CD14-positive monocyte (primary cell): ENCODE results near the gene SYT7. TPM values are rescaled to one million over a fixed set of nuclear protein-coding genes. Genes with fewer than 3 reads are reported as not detected.
A peak's percentile ranks its signal among the peaks of the same experiment; 100 is the strongest.

Experiments used
- DNase-seq, 3 donors: peaks; one replicate each; pipeline ENCODE4 v3.0.0-alpha.2; 2011 to 2022
- H2AFZ ChIP-seq: 2 replicates; pipeline ENCODE4 v1.6.0; 2012; ENCODE audit warnings: mild to moderate bottlenecking, low read depth, low read length, inconsistent platforms; ENCODE audit not compliant: insufficient read depth, poor library complexity, severe bottlenecking
- H3K27ac ChIP-seq, 2 donors: 1 replicate in 1 of 2; 2 replicates in 1 of 2; pipeline ENCODE4 v1.5.1; 2012 to 2013; ENCODE audit warnings: low read length in 2 of 2, control low read depth in 1 of 2, inconsistent platforms in 1 of 2, low read depth in 1 of 2, mild to moderate bottlenecking in 1 of 2
- H3K27me3 ChIP-seq, 2 donors: one replicate each; pipeline versions ENCODE4 v1.6.0 to v1.6.1; 2011 to 2013; ENCODE audit warnings: low read length in 2 of 2; ENCODE audit not compliant: control insufficient read depth in 2 of 2, insufficient read depth in 2 of 2
- H3K36me3 ChIP-seq, 2 donors: replicated peaks in 1 of 2; 1 replicate in 1 of 2; 2 replicates in 1 of 2; pipeline versions ENCODE4 v1.5.1 to v1.6.1; 2012 to 2013; ENCODE audit warnings: low read length in 2 of 2, control low read depth in 1 of 2, inconsistent platforms in 1 of 2, mild to moderate bottlenecking in 1 of 2; ENCODE audit not compliant: insufficient read depth in 2 of 2, control insufficient read depth in 1 of 2
- H3K4me1 ChIP-seq, 2 donors: 1 replicate in 1 of 2; 2 replicates in 1 of 2; pipeline versions ENCODE4 v1.5.1 to v1.6.1; 2012 to 2013; ENCODE audit warnings: low read length in 2 of 2, control low read depth in 1 of 2, inconsistent platforms in 1 of 2, mild to moderate bottlenecking in 1 of 2, moderate library complexity in 1 of 2; ENCODE audit not compliant: insufficient read depth in 2 of 2, control insufficient read depth in 1 of 2
- H3K4me2 ChIP-seq: replicated peaks from 2 replicates; pipeline ENCODE3; 2012; ENCODE audit warnings: low read length, moderate library complexity, mild to moderate bottlenecking; ENCODE audit not compliant: poor library complexity, severe bottlenecking; ENCODE audit errors: extremely low read depth
- H3K4me3 ChIP-seq, 3 experiments: fragments of 200-600 bp in 1 of 3; sonication (generic) in 1 of 3; replicated peaks in 1 of 3; 1 replicate in 2 of 3; 2 replicates in 1 of 3; pipeline ENCODE4 v1.5.1; 2011 to 2013; ENCODE audit warnings: low read length in 3 of 3, mild to moderate bottlenecking in 3 of 3, control low read depth in 2 of 3, low read depth in 2 of 3, inconsistent platforms in 1 of 3, moderate library complexity in 1 of 3
- H3K79me2 ChIP-seq: 2 replicates; pipeline ENCODE4 v1.6.0; 2012; ENCODE audit warnings: mild to moderate bottlenecking, control low read depth, inconsistent platforms, low read length, moderate library complexity; ENCODE audit not compliant: insufficient read depth
- H3K9ac ChIP-seq: 2 replicates; pipeline ENCODE4 v1.6.0; 2017; ENCODE audit warnings: low read length, mild to moderate bottlenecking; ENCODE audit not compliant: insufficient read depth, poor library complexity, severe bottlenecking
- H3K9me3 ChIP-seq, 2 donors: replicated peaks in 1 of 2; 1 replicate in 1 of 2; 2 replicates in 1 of 2; pipeline versions ENCODE4 v1.5.1 to v1.6.1; 2012 to 2013; ENCODE audit warnings: low read length in 2 of 2, control low read depth in 1 of 2; ENCODE audit not compliant: control insufficient read depth in 1 of 2, insufficient read depth in 1 of 2
- H4K20me1 ChIP-seq: 2 replicates; pipeline ENCODE4 v1.6.0; 2012; ENCODE audit warnings: mild to moderate bottlenecking, low read length, control low read depth, moderate library complexity; ENCODE audit not compliant: insufficient read depth
- H3K27ac Mint-ChIP-seq, 7 donors: one replicate each; pipeline ENCODE4 v1.8.0; 2020; ENCODE audit warnings: mild to moderate bottlenecking in 7 of 7, mixed read lengths in 7 of 7, moderate library complexity in 6 of 7, inconsistent platforms in 2 of 7
- H3K27me3 Mint-ChIP-seq, 3 donors: one replicate each; pipeline ENCODE4 v1.8.0; 2021 to 2022; ENCODE audit warnings: low read depth in 3 of 3, mild to moderate bottlenecking in 3 of 3, mixed read lengths in 3 of 3, moderate library complexity in 3 of 3, inconsistent platforms in 1 of 3
- H3K36me3 Mint-ChIP-seq, 2 donors: one replicate each; pipeline ENCODE4 v1.8.0; 2020; ENCODE audit warnings: mixed read lengths in 2 of 2, inconsistent platforms in 1 of 2, mild to moderate bottlenecking in 1 of 2
- H3K4me1 Mint-ChIP-seq: one replicate; pipeline ENCODE4 v1.8.0; 2020; ENCODE audit warnings: mild to moderate bottlenecking, mixed read lengths
- H3K4me3 Mint-ChIP-seq, 2 donors: one replicate each; pipeline ENCODE4 v1.8.0; 2020; ENCODE audit warnings: mild to moderate bottlenecking in 2 of 2, mixed read lengths in 2 of 2, moderate library complexity in 1 of 2
- H3K9me3 Mint-ChIP-seq, 7 donors: one replicate each; pipeline ENCODE4 v1.8.0; 2020 to 2022; ENCODE audit warnings: mixed read lengths in 7 of 7, mild to moderate bottlenecking in 6 of 7, moderate library complexity in 6 of 7, inconsistent platforms in 2 of 7
- WGBS: methylation state at CpG from one replicate; pipeline ENCODE4 v1.1.5; 2013; ENCODE audit warnings: missing lambda C conversion rate; ENCODE audit not compliant: insufficient coverage; 5-methylcytosine and 5-hydroxymethylcytosine counted together
- intact Hi-C, 2 donors: fragments of 100-400 bp; cut with micrococcal nuclease; formaldehyde crosslinking; loops; one replicate each; pipeline versions ENCODE4 v1.15.0 to v1.15.1; 2023
- polyA plus RNA-seq, 3 donors: library from polyadenylated mRNA; depleted of rRNA in 1 of 3; unstranded in 2 of 3; stranded (reverse) in 1 of 3; fragments of 300-500 nt in 2 of 3; fragments of >200 nt in 1 of 3; fragmentation: Illumina TruSeq in 2 of 3; gene quantifications; 1 replicate in 2 of 3; 2 replicates in 1 of 3; pipeline ENCODE4 v1.2.3, GENCODE V29; 2012 to 2021
- TF ChIP-seq, protein P1 (sequence below): fragments of 200-600 bp; IDR thresholded peaks from one replicate; pipeline ENCODE4 v1.8.0; 2022; ENCODE audit warnings: antibody characterized with exemption, mild to moderate bottlenecking

SYT7 gene
- polyA plus RNA-seq, 3 donors, result not detected

DNA sequence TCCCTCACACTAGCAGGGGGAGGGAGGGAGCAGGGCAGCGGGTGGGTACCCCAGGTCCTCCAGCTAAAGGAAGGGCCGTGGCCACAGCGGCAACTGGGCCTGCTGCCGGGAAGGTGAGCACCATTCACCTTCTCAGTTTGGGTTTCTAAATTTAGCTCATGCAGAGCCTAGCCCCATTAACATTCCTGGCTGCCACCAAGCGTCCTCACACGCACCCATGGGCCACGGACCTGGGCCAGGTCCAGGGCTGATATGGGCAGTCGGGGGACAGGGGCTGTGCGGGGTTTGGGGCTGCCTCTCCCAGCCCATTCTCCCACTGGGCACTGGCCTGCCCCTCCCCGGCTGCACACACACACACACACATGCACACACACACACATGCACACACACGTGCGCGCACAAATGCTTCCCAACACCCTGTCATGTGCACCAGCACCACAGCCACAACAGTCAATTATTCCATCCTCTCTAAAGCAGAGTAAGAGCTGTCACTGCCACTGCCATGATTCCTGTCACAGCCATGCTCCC, 28.7 kb downstream of the SYT7 start:
- H3K79me2 ChIP-seq, result no peaks in the 10 kb centered on the region
- peak overlapping the region in 1 of 7 donors; percentile 59 for H3K27ac Mint-ChIP-seq
- H2AFZ ChIP-seq, result no peak overlapping the region
- no peaks in the 10 kb centered on the region for H4K20me1 ChIP-seq
- no peaks in the 10 kb centered on the region for H3K4me1 ChIP-seq
- no peak for DNase-seq
- intact Hi-C loops, result no loop called here
- no peak overlapping the region for H3K9ac ChIP-seq
- peaks cover 19 to 45% of the 10 kb centered on the region in 2 donors for H3K27me3 ChIP-seq
- no peak overlapping the region for H3K4me3 Mint-ChIP-seq
- H3K4me3 ChIP-seq, result no peak overlapping the region
- peaks cover 0 to 2% (median 0%) of the 10 kb centered on the region in 7 donors for H3K9me3 Mint-ChIP-seq
- peaks cover 43 to 58% (median 48%) of the 10 kb centered on the region in 3 donors for H3K27me3 Mint-ChIP-seq
- H3K4me1 Mint-ChIP-seq, result no peaks in the 10 kb centered on the region
- WGBS, result 75% methylated on average over 10 of the region's 13 CpGs
- no peak overlapping the region for H3K27ac ChIP-seq
- H3K36me3 ChIP-seq, result no peaks in the 10 kb centered on the region
- H3K4me2 ChIP-seq, result no peak overlapping the region
- TF ChIP-seq, protein P1, sequence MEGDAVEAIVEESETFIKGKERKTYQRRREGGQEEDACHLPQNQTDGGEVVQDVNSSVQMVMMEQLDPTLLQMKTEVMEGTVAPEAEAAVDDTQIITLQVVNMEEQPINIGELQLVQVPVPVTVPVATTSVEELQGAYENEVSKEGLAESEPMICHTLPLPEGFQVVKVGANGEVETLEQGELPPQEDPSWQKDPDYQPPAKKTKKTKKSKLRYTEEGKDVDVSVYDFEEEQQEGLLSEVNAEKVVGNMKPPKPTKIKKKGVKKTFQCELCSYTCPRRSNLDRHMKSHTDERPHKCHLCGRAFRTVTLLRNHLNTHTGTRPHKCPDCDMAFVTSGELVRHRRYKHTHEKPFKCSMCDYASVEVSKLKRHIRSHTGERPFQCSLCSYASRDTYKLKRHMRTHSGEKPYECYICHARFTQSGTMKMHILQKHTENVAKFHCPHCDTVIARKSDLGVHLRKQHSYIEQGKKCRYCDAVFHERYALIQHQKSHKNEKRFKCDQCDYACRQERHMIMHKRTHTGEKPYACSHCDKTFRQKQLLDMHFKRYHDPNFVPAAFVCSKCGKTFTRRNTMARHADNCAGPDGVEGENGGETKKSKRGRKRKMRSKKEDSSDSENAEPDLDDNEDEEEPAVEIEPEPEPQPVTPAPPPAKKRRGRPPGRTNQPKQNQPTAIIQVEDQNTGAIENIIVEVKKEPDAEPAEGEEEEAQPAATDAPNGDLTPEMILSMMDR, result no peak
- H3K36me3 Mint-ChIP-seq, result no peaks in the 10 kb centered on the region
- peaks cover 0 to 12% of the 10 kb centered on the region in 2 donors for H3K9me3 ChIP-seq

DNA sequence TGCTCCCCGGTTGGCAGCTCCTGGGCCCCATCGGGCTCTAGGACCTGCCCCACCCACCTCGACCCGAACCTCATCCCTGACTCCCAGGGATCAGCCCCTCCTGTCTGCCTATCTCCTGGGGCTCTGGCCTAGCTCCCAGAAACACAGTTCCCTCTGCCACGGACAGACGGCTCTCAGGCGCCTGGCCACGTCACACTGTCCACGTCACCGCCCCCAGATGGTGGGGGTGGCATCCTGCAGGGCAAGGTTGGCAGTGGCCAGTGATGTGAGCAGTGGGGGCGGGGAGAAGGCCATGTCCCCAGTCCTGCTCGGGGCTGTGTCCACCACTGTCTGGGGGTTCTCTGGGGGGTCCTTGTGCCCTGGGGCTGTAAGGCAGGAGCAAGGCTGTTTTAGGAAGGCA, 29.2 kb downstream of the SYT7 start:
- Mint-ChIP-seq H3K36me3 (no peaks in the 10 kb centered on the region), H3K4me1 (no peaks in the 10 kb centered on the region), H3K9me3 (peaks cover 0 to 2% (median 0%) of the 10 kb centered on the region in 7 donors), H3K27ac (no peak overlapping the region), H3K4me3 (no peak overlapping the region), H3K27me3 (peaks cover 41 to 55% (median 44%) of the 10 kb centered on the region in 3 donors)
- 81% methylated on average over 5 of the region's 12 CpGs for WGBS
- no peaks in the 10 kb centered on the region for H3K36me3 ChIP-seq
- no peaks in the 10 kb centered on the region for H3K79me2 ChIP-seq
- peaks cover 0 to 12% of the 10 kb centered on the region in 2 donors for H3K9me3 ChIP-seq
- H3K27me3 ChIP-seq, result peaks cover 17 to 39% of the 10 kb centered on the region in 2 donors
- H3K4me3 ChIP-seq, result no peak overlapping the region
- H2AFZ ChIP-seq, result no peak overlapping the region
- no peak overlapping the region for H3K4me2 ChIP-seq
- no peaks in the 10 kb centered on the region for H3K4me1 ChIP-seq
- H3K27ac ChIP-seq, result no peak overlapping the region
- TF ChIP-seq, protein P1, result no peak
- no peaks in the 10 kb centered on the region for H4K20me1 ChIP-seq
- no peak overlapping the region for H3K9ac ChIP-seq
- intact Hi-C loops, result no loop called here
- no peak for DNase-seq
